NOMO-1 treated with DMSO at 0.1 percent for 48 hours (cell line): Measurements from ENCODE around the gene INPP5E.

Experiments used
- DNase-seq: peaks from one replicate; lab custom pipeline; 2025; ENCODE audit not compliant: unreplicated experiment; lab: John Stamatoyannopoulos, UW

INPP5E gene

GRCh38 chr9:136405481-136405880, 34.2 kb downstream of the INPP5E start:
- DNase-seq: no peak

- DNase-seq: no peak
Observed at GRCh38 chr9:136404801-136405136, 34.9 kb downstream of the INPP5E start.

- peak; percentile 65 for DNase-seq
Observed at GRCh38 chr9:136403915-136404800, 35.5 kb downstream of the INPP5E start.

GRCh38 chr9:136403538-136403914, 36.1 kb downstream of the INPP5E start:
- DNase-seq: no peak

- no peak for DNase-seq
Observed at GRCh38 chr9:136402067-136402466, 37.6 kb downstream of the INPP5E start.

GRCh38 chr9:136401173-136401922, 38.3 kb downstream of the INPP5E start:
- no peak for DNase-seq

GRCh38 chr9:136400038-136400834, 39.4 kb downstream of the INPP5E start, which contains the start of gene SNAPC4:
Gene SNAPC4 (minus strand): TSS chr9:136400170. CDS start chr9:136398428, 1,742 bp downstream.
- DNase-seq: peak; percentile 92

- DNase-seq: no peak
Observed at GRCh38 chr9:136399176-136400037, 40.2 kb downstream of the INPP5E start.

- DNase-seq: no peak
Observed at GRCh38 chr9:136398286-136398685, 41.4 kb downstream of the INPP5E start.

- DNase-seq: no peak
Observed at GRCh38 chr9:136397643-136398042, 42.0 kb downstream of the INPP5E start.

GRCh38 chr9:136396219-136396515, 43.5 kb downstream of the INPP5E start:
- DNase-seq: no peak

- DNase-seq: no peak
Observed at GRCh38 chr9:136395345-136396218, 44.1 kb downstream of the INPP5E start.

GRCh38 chr9:136395020-136395340, 44.7 kb downstream of the INPP5E start:
- no peak for DNase-seq

- no peak for DNase-seq
Observed at GRCh38 chr9:136394312-136395019, 45.2 kb downstream of the INPP5E start.

GRCh38 chr9:136393531-136393930, 46.1 kb downstream of the INPP5E start:
- DNase-seq: no peak

GRCh38 chr9:136392538-136393449, 46.9 kb downstream of the INPP5E start:
- DNase-seq: no peak

- no peak for DNase-seq
Observed at GRCh38 chr9:136391737-136392537, 47.7 kb downstream of the INPP5E start.
